ENCODE results near the gene TCL1A.

Gene TCL1A

DNA sequence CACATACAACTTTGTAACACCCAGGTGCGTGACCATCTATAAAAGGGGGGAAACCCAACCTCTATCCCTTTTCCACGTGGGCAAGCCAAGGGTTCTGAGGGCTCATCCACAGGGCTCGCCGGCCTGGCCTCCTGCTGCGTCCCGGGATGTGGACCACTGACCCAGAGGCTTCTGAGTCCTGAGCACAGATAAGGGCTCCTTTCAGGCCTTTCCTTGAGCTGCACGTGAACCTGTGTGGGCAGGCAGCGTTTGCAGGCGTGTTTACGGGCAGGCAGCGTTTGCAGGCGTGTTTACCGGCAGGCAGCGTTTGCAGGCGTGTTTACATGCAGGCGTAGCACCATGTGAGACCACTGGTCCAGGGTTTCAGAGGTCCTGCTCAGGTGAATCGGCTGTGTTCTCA lies 3.8 kb downstream of the TCL1A start:
- Histone ChIP-seq H3K9me3 (ENCODE audit: control insufficient read depth, insufficient read depth, low read depth, low read length) (no peaks in the 10 kb centered on the region), H3K36me3 (ENCODE audit: control insufficient read depth in 2 of 2, insufficient read depth in 1 of 2, low read length in 2 of 2) (no peaks in the 10 kb centered on the region), H3K4me3 (ENCODE audit: low read depth, low read length) (no peak overlapping the region), H3K4me1 (ENCODE audit: control insufficient read depth, insufficient read depth, low read length) (no peaks in the 10 kb centered on the region), H3K27ac (ENCODE audit: extremely low read depth, low read depth, low read length) (no peak overlapping the region)
- ChIA-PET POLR2A (no interaction called here), CTCF (interaction anchor here (0.6 kb wide), 1 partner anchor 699 kb away, joined by 3 read pairs; no protein-coding TSS in a partner anchor)
- TF ChIP-seq ZNF214 (tag by site-specific recombination; IDR thresholded peaks at IDR 0.05; ENCODE audit: borderline replicate concordance) (no peak), KLF1 (tag by site-specific recombination; IDR thresholded peaks at IDR 0.05) (no peak), ZNF211 (tag by site-specific recombination; IDR thresholded peaks at IDR 0.05; ENCODE audit: low read depth) (no peak), YY1 (tag by site-specific recombination; IDR thresholded peaks at IDR 0.05) (no peak), ZNF521 (tag by site-specific recombination; IDR thresholded peaks at IDR 0.05) (no peak), MYNN (tag by site-specific recombination; IDR thresholded peaks at IDR 0.05; ENCODE audit: borderline replicate concordance) (no peak), ZNF555 (tag by site-specific recombination; conservative IDR thresholded peaks at IDR 0.05) (no peak), ZNF76 (tag by site-specific recombination; IDR thresholded peaks at IDR 0.05; ENCODE audit: borderline replicate concordance, low read depth) (no peak), HOXA7 (CRISPR knock-in tag; IDR thresholded peaks at IDR 0.05; ENCODE audit: borderline replicate concordance) (no peak), ZNF610 (tag by site-specific recombination; IDR thresholded peaks at IDR 0.05; ENCODE audit: borderline replicate concordance) (no peak)
- TF ChIP-seq, protein P1, sequence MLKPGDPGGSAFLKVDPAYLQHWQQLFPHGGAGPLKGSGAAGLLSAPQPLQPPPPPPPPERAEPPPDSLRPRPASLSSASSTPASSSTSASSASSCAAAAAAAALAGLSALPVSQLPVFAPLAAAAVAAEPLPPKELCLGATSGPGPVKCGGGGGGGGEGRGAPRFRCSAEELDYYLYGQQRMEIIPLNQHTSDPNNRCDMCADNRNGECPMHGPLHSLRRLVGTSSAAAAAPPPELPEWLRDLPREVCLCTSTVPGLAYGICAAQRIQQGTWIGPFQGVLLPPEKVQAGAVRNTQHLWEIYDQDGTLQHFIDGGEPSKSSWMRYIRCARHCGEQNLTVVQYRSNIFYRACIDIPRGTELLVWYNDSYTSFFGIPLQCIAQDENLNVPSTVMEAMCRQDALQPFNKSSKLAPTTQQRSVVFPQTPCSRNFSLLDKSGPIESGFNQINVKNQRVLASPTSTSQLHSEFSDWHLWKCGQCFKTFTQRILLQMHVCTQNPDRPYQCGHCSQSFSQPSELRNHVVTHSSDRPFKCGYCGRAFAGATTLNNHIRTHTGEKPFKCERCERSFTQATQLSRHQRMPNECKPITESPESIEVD (tag by site-specific recombination; IDR thresholded peaks at IDR 0.05): no peak
- TF ChIP-seq, protein P2, sequence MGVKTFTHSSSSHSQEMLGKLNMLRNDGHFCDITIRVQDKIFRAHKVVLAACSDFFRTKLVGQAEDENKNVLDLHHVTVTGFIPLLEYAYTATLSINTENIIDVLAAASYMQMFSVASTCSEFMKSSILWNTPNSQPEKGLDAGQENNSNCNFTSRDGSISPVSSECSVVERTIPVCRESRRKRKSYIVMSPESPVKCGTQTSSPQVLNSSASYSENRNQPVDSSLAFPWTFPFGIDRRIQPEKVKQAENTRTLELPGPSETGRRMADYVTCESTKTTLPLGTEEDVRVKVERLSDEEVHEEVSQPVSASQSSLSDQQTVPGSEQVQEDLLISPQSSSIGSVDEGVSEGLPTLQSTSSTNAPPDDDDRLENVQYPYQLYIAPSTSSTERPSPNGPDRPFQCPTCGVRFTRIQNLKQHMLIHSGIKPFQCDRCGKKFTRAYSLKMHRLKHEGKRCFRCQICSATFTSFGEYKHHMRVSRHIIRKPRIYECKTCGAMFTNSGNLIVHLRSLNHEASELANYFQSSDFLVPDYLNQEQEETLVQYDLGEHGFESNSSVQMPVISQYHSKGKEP (tag by site-specific recombination; IDR thresholded peaks at IDR 0.05): no peak

DNA sequence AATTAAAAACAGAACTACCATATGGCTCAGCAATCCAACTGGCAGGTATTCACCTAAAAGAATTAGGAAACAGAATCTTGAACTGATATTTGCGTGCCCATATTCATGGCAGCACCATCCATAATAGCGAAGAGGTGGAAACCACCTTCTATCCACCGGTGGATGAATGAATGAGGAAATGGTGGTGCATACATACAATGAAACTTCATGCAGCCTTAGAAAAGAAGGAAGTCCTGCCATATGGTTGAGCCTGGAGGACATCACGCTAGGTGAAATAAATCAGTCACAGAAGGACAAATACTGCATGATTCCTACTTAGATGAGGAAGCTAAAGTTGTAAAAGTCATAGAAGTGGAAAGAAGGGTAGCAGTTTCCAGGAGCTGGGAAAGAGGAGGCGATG lies 6.6 kb downstream of the TCL1A start:
- Histone ChIP-seq H3K27ac (ENCODE audit: extremely low read depth, low read depth, low read length) (no peak overlapping the region), H3K4me1 (ENCODE audit: control insufficient read depth, insufficient read depth, low read length) (no peaks in the 10 kb centered on the region; the same call in 1 of the 2 replicates), H3K4me3 (ENCODE audit: low read depth, low read length) (no peak overlapping the region), H3K36me3 (ENCODE audit: control insufficient read depth in 2 of 2, insufficient read depth in 1 of 2, low read length in 2 of 2) (no peaks in the 10 kb centered on the region), H3K9me3 (ENCODE audit: control insufficient read depth, insufficient read depth, low read depth, low read length) (no peaks in the 10 kb centered on the region)
- ChIA-PET CTCF (interaction anchor here (0.6 kb wide), 1 partner anchor 42 kb away, joined by 4 read pairs; no protein-coding TSS in a partner anchor), POLR2A (no interaction called here)
- no peak for TF ChIP-seq KLF9 (tag by site-specific recombination; IDR thresholded peaks at IDR 0.05; ENCODE audit: low read depth)
- no peak for TF ChIP-seq ZNF426 (tag by site-specific recombination; IDR thresholded peaks at IDR 0.05)
- no peak for TF ChIP-seq ZSCAN30 (tag by site-specific recombination; IDR thresholded peaks at IDR 0.05)
- TF ChIP-seq, protein P3, sequence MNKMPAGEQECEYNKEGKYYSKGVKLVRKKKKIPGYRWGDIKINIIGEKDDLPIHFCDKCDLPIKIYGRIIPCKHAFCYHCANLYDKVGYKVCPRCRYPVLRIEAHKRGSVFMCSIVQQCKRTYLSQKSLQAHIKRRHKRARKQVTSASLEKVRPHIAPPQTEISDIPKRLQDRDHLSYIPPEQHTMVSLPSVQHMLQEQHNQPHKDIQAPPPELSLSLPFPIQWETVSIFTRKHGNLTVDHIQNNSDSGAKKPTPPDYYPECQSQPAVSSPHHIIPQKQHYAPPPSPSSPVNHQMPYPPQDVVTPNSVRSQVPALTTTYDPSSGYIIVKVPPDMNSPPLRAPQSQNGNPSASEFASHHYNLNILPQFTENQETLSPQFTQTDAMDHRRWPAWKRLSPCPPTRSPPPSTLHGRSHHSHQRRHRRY (tag by site-specific recombination; IDR thresholded peaks at IDR 0.05): no peak
- TF ChIP-seq, protein P4, sequence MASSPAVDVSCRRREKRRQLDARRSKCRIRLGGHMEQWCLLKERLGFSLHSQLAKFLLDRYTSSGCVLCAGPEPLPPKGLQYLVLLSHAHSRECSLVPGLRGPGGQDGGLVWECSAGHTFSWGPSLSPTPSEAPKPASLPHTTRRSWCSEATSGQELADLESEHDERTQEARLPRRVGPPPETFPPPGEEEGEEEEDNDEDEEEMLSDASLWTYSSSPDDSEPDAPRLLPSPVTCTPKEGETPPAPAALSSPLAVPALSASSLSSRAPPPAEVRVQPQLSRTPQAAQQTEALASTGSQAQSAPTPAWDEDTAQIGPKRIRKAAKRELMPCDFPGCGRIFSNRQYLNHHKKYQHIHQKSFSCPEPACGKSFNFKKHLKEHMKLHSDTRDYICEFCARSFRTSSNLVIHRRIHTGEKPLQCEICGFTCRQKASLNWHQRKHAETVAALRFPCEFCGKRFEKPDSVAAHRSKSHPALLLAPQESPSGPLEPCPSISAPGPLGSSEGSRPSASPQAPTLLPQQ (tag by site-specific recombination; IDR thresholded peaks at IDR 0.05): no peak
- TF ChIP-seq, protein P5, sequence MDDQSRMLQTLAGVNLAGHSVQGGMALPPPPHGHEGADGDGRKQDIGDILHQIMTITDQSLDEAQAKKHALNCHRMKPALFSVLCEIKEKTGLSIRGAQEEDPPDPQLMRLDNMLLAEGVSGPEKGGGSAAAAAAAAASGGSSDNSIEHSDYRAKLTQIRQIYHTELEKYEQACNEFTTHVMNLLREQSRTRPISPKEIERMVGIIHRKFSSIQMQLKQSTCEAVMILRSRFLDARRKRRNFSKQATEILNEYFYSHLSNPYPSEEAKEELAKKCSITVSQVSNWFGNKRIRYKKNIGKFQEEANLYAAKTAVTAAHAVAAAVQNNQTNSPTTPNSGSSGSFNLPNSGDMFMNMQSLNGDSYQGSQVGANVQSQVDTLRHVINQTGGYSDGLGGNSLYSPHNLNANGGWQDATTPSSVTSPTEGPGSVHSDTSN (CRISPR knock-in tag; IDR thresholded peaks at IDR 0.05): no peak
- no peak for TF ChIP-seq ZNF654 (tag by site-specific recombination; IDR thresholded peaks at IDR 0.05; ENCODE audit: low read depth)
- TF ChIP-seq EGR2 (tag by site-specific recombination; IDR thresholded peaks at IDR 0.05; ENCODE audit: low read depth): no peak
- TF ChIP-seq REPIN1 (tag by site-specific recombination; IDR thresholded peaks at IDR 0.05; ENCODE audit: low read depth): no peak
- TF ChIP-seq ZNF560 (tag by site-specific recombination; IDR thresholded peaks at IDR 0.05; ENCODE audit: borderline replicate concordance): no peak
- TF ChIP-seq YY2 (tag by site-specific recombination; IDR thresholded peaks at IDR 0.05): no peak
- TF ChIP-seq TRIM28 (IDR thresholded peaks at IDR 0.05; ENCODE audit: borderline replicate concordance, low read length): no peak
